ENCODE data around the gene HNRNPA1.

Gene HNRNPA1

GRCh38 chr12:54329759-54330158 is 49.2 kb downstream of the HNRNPA1 start:
- TF ChIP-seq CTCF (IDR thresholded peaks at IDR 0.05; ENCODE audit: insufficient read depth, low read depth, low read length, missing control alignments): no peak
- DNase-seq (ENCODE audit: low read depth): no peak
- no peak overlapping the region for H3K4me3 ChIP-seq (ENCODE audit: low read depth, low read length)

- DNase-seq (ENCODE audit: low read depth): no peak
- TF ChIP-seq CTCF (IDR thresholded peaks at IDR 0.05; ENCODE audit: insufficient read depth, low read depth, low read length, missing control alignments): no peak
- no peak overlapping the region for H3K4me3 ChIP-seq (ENCODE audit: low read depth, low read length)
Observed at GRCh38 chr12:54330442-54330841, 49.9 kb downstream of the HNRNPA1 start.

- no peak for TF ChIP-seq CTCF (IDR thresholded peaks at IDR 0.05; ENCODE audit: insufficient read depth, low read depth, low read length, missing control alignments)
- H3K4me3 ChIP-seq (ENCODE audit: low read depth, low read length): no peak overlapping the region
- no peak for DNase-seq (ENCODE audit: low read depth)
Observed at GRCh38 chr12:54331461-54331860, 50.9 kb downstream of the HNRNPA1 start.

GRCh38 chr12:54333420-54334034 is 53.0 kb downstream of the HNRNPA1 start:
- no peak for DNase-seq (ENCODE audit: low read depth)
- no peak for TF ChIP-seq CTCF (IDR thresholded peaks at IDR 0.05; ENCODE audit: insufficient read depth, low read depth, low read length, missing control alignments)
- H3K4me3 ChIP-seq (ENCODE audit: low read depth, low read length): no peak overlapping the region
